H1 (cell line): ENCODE measurements around the gene ACTG1. TPM values are rescaled to one million over a fixed set of nuclear protein-coding genes. Genes with fewer than 3 reads are reported as not detected.
A peak's percentile ranks its signal among the peaks of the same experiment; 100 is the strongest.

Experiments
- CTCF ChIA-PET: fragments of 300-600 bp; sonication (Branson Sonifier 250); formaldehyde crosslinking; loops from one replicate; lab custom pipeline; 2021; ENCODE audit not compliant: partially characterized antibody; lab: Charles Lee
- POLR2A ChIA-PET: fragments of 300-600 bp; sonication (Branson Sonifier 250); formaldehyde crosslinking; loops from one replicate; lab custom pipeline; 2021; ENCODE audit warnings: inconsistent platforms; ENCODE audit not compliant: partially characterized antibody; lab: Charles Lee
- DNase-seq, 2 experiments: peaks; one replicate each; pipeline versions ENCODE4 v3.0.0 to v3.0.0-alpha.2; 2010 to 2022; ENCODE audit warnings: low spot score in 2 of 2, low read depth in 1 of 2, mixed read lengths in 1 of 2
- FAIRE-seq: peaks from 2 replicates; lab custom pipeline; 2011; peaks lifted over from hg19 to GRCh38; lab: Jason Lieb, UNC
- H2AFZ ChIP-seq: 2 replicates; pipeline ENCODE4 v1.8.1; 2012; ENCODE audit warnings: low read length, inconsistent platforms
- H2AK5ac ChIP-seq: 2 replicates; pipeline ENCODE4 v1.6.1; 2013; ENCODE audit warnings: low read depth, low read length
- H2BK120ac ChIP-seq: replicated peaks from 2 replicates; pipeline ENCODE3; 2013; ENCODE audit warnings: low read depth, low read length, inconsistent platforms
- H2BK12ac ChIP-seq: 2 replicates; pipeline ENCODE4 v1.6.1; 2013; ENCODE audit warnings: low read depth, low read length
- H2BK15ac ChIP-seq: 2 replicates; pipeline ENCODE4 v1.6.1; 2013; ENCODE audit warnings: low read length
- H2BK20ac ChIP-seq: 2 replicates; pipeline ENCODE4 v1.6.1; 2013; ENCODE audit warnings: low read length
- H2BK5ac ChIP-seq: 2 replicates; pipeline ENCODE4 v1.6.1; 2013; ENCODE audit warnings: low read depth, low read length
- H3K14ac ChIP-seq: 2 replicates; pipeline ENCODE4 v1.6.1; 2013; ENCODE audit warnings: inconsistent platforms; ENCODE audit not compliant: insufficient read length
- H3K18ac ChIP-seq: 2 replicates; pipeline ENCODE4 v1.6.1; 2013; ENCODE audit warnings: low read length; ENCODE audit errors: extremely low read depth
- H3K23ac ChIP-seq: 2 replicates; pipeline ENCODE4 v1.6.1; 2013; ENCODE audit warnings: inconsistent platforms; ENCODE audit not compliant: insufficient read length
- H3K23me2 ChIP-seq: 2 replicates; pipeline ENCODE4 v1.6.1; 2013; ENCODE audit warnings: low read depth, low read length
- H3K27ac ChIP-seq: 2 replicates; pipeline ENCODE4 v1.6.1; 2011; ENCODE audit warnings: low read depth, low read length, inconsistent platforms
- H3K27me3 ChIP-seq, 4 experiments: replicated peaks in 1 of 4; 1 replicate in 1 of 4; 2 replicates in 3 of 4; pipeline versions ENCODE4 v1.6.1 to v1.8.1; 2011 to 2013; ENCODE audit warnings: low read length in 3 of 4, mild to moderate bottlenecking in 3 of 4, inconsistent platforms in 2 of 4, mixed read lengths in 2 of 4, moderate library complexity in 1 of 4; ENCODE audit not compliant: control insufficient read depth in 3 of 4, insufficient read depth in 3 of 4; ENCODE audit errors: extremely low read depth in 1 of 4
- H3K36me3 ChIP-seq, 4 experiments: 2 replicates each; pipeline versions ENCODE4 v1.6.1 to v1.8.1; 2011 to 2013; ENCODE audit warnings: mild to moderate bottlenecking in 4 of 4, low read length in 3 of 4, moderate library complexity in 2 of 4, control low read depth in 1 of 4, inconsistent platforms in 1 of 4; ENCODE audit not compliant: insufficient read depth in 4 of 4, control insufficient read depth in 2 of 4
- H3K4ac ChIP-seq: replicated peaks from 2 replicates; pipeline ENCODE3; 2013; ENCODE audit warnings: low read length, low read depth, mixed read lengths, inconsistent platforms; ENCODE audit not compliant: insufficient read length
- H3K4me1 ChIP-seq, 4 experiments: replicated peaks in 1 of 4; 1 replicate in 1 of 4; 2 replicates in 3 of 4; pipeline versions ENCODE4 v1.6.1 to v1.8.1; 2011 to 2013; ENCODE audit warnings: low read length in 3 of 4, inconsistent platforms in 2 of 4, mixed read lengths in 1 of 4; ENCODE audit not compliant: insufficient read depth in 4 of 4, control insufficient read depth in 3 of 4
- H3K4me2 ChIP-seq, 2 experiments: 2 replicates each; pipeline versions ENCODE4 v1.6.1 to v1.8.1; 2011 to 2013; ENCODE audit warnings: low read depth in 2 of 2, low read length in 2 of 2, control low read depth in 1 of 2, inconsistent platforms in 1 of 2, mild to moderate bottlenecking in 1 of 2; ENCODE audit not compliant: insufficient read depth in 1 of 2
- H3K4me3 ChIP-seq, 4 experiments: fragments of 200-600, 300-600 bp in 1 of 4; sonication (generic), shearing (Covaris generic), sonication (Bioruptor Twin) in 1 of 4; 2 replicates each; pipeline versions ENCODE4 v1.5.1 to v1.8.1; 2011 to 2016; ENCODE audit warnings: low read length in 4 of 4, low read depth in 3 of 4, control low read depth in 2 of 4, inconsistent platforms in 2 of 4, mild to moderate bottlenecking in 2 of 4, mixed read lengths in 1 of 4, moderate library complexity in 1 of 4; ENCODE audit not compliant: insufficient read depth in 2 of 4; ENCODE audit errors: extremely low read depth in 1 of 4
- H3K56ac ChIP-seq: replicated peaks from 2 replicates; pipeline ENCODE3; 2013; ENCODE audit warnings: low read depth, mild to moderate bottlenecking, mixed read lengths, low read length, inconsistent platforms; ENCODE audit not compliant: insufficient read length
- H3K79me1 ChIP-seq: 2 replicates; pipeline ENCODE4 v1.6.1; 2013; ENCODE audit warnings: low read depth, low read length, control low read depth
- H3K79me2 ChIP-seq, 2 experiments: 2 replicates each; pipeline versions ENCODE4 v1.6.1 to v1.8.1; 2012 to 2013; ENCODE audit warnings: low read length in 2 of 2, mild to moderate bottlenecking in 2 of 2, inconsistent platforms in 1 of 2; ENCODE audit not compliant: insufficient read depth in 2 of 2, control insufficient read depth in 1 of 2
- H3K9ac ChIP-seq, 4 experiments: replicated peaks in 1 of 4; 1 replicate in 1 of 4; 2 replicates in 3 of 4; pipeline versions ENCODE4 v1.6.1 to v1.8.1; 2011 to 2013; ENCODE audit warnings: low read depth in 3 of 4, low read length in 3 of 4, control low read depth in 2 of 4, mild to moderate bottlenecking in 2 of 4, moderate library complexity in 2 of 4, inconsistent platforms in 1 of 4; ENCODE audit errors: extremely low read depth in 1 of 4
- H3K9me3 ChIP-seq, 2 experiments: 2 replicates each; pipeline versions ENCODE4 v1.6.1 to v1.8.1; 2012 to 2013; ENCODE audit warnings: mild to moderate bottlenecking in 2 of 2, moderate library complexity in 2 of 2, control low read depth in 1 of 2, inconsistent platforms in 1 of 2, low read depth in 1 of 2, low read length in 1 of 2, mixed read lengths in 1 of 2; ENCODE audit not compliant: insufficient read depth in 2 of 2
- H4K20me1 ChIP-seq, 2 experiments: replicated peaks in 1 of 2; 2 replicates each; pipeline versions ENCODE3 to v1.8.1; 2011 to 2013; ENCODE audit warnings: inconsistent platforms in 2 of 2, low read length in 2 of 2, mild to moderate bottlenecking in 1 of 2; ENCODE audit not compliant: insufficient read depth in 2 of 2, control insufficient read depth in 1 of 2
- H4K5ac ChIP-seq: 2 replicates; pipeline ENCODE4 v1.6.1; 2013; ENCODE audit warnings: low read length, low read depth, mixed read lengths, inconsistent platforms; ENCODE audit not compliant: insufficient read length
- H4K8ac ChIP-seq: 2 replicates; pipeline ENCODE4 v1.8.0; 2013; ENCODE audit warnings: mild to moderate bottlenecking, moderate library complexity, low read length, inconsistent platforms; ENCODE audit not compliant: insufficient read depth; ENCODE audit errors: extremely low read depth
- H4K91ac ChIP-seq: replicated peaks from 2 replicates; pipeline ENCODE3; 2013; ENCODE audit warnings: low read length, mixed read lengths, inconsistent platforms; ENCODE audit not compliant: insufficient read length
- EP300 ChIP-seq, 2 experiments: IDR thresholded peaks; 1 replicate in 1 of 2; 2 replicates in 1 of 2; pipeline ENCODE4 v1.6.1; 2011 to 2012; ENCODE audit warnings: low read depth in 2 of 2, low read length in 2 of 2, mild to moderate bottlenecking in 2 of 2, borderline replicate concordance in 1 of 2, inconsistent platforms in 1 of 2, moderate library complexity in 1 of 2
- JUN ChIP-seq: IDR thresholded peaks from 2 replicates; pipeline ENCODE4 v1.6.1; 2011; ENCODE audit warnings: low read depth, mild to moderate bottlenecking, improper control_type of control experiment, low read length
- RXRA ChIP-seq: IDR thresholded peaks from 2 replicates; pipeline ENCODE4 v1.6.1; 2011; ENCODE audit warnings: low read depth, mild to moderate bottlenecking, low read length, moderate library complexity; ENCODE audit not compliant: insufficient read depth
- SP1 ChIP-seq: IDR thresholded peaks from 2 replicates; pipeline ENCODE4 v1.6.1; 2011; ENCODE audit warnings: low read depth, low read length
- SRF ChIP-seq: IDR thresholded peaks from 2 replicates; pipeline ENCODE4 v1.6.1; 2011; ENCODE audit warnings: mild to moderate bottlenecking, low read depth, low read length, moderate library complexity
- TCF12 ChIP-seq: IDR thresholded peaks from 2 replicates; pipeline ENCODE4 v1.6.1; 2011; ENCODE audit warnings: low read depth, mild to moderate bottlenecking, low read length
- WGBS, 2 experiments: shearing (Covaris generic) in 1 of 2; methylation state at CpG; one replicate each; pipeline versions ENCODE4 v1.1.6 to v1.1.7; 2013 to 2015; ENCODE audit warnings: low lambda C conversion rate in 2 of 2, mixed read lengths in 2 of 2, inconsistent platforms in 1 of 2, low coverage in 1 of 2, missing lambda C conversion rate in 1 of 2; ENCODE audit not compliant: insufficient replicate concordance in 2 of 2, insufficient coverage in 1 of 2, insufficient read length in 1 of 2; ENCODE audit errors: extremely low coverage in 1 of 2, missing lambda C conversion rate in 1 of 2; 5-methylcytosine and 5-hydroxymethylcytosine counted together
- polyA plus RNA-seq, 7 experiments: library from polyadenylated mRNA; depleted of rRNA in 3 of 7; stranded (reverse) in 5 of 7; unstranded in 2 of 7; fragments of >200 nt in 5 of 7; fragments of 200-250 nt in 2 of 7; gene quantifications; 1 replicate in 5 of 7; 2 replicates in 1 of 7; 4 replicates in 1 of 7; pipeline versions ENCODE4 v1.2.1 to v1.2.3, GENCODE V29; 2011 to 2013; ENCODE audit warnings: missing spikeins in 2 of 7, mixed read lengths in 2 of 7
- total RNA-seq: library from RNA; stranded (reverse); fragmentation: NEBNext Ultra II Directional; extraction: Animal tissue kit (Norgen Biotek cat#: 25700); gene quantifications from 2 replicates; pipeline ENCODE4 v1.2.1, GENCODE V29; 2021
- TF ChIP-seq, protein P1 (sequence below): IDR thresholded peaks from 2 replicates; pipeline ENCODE4 v1.6.1; 2011; ENCODE audit warnings: low read length, improper control_type of control experiment

Gene ACTG1
- total and polyA plus RNA-seq, 2 of the 8 experiments (the other 6 are each of a cell fraction or from before 2014, with no cell fraction given) = 3,535 to 5,010 TPM

DNA sequence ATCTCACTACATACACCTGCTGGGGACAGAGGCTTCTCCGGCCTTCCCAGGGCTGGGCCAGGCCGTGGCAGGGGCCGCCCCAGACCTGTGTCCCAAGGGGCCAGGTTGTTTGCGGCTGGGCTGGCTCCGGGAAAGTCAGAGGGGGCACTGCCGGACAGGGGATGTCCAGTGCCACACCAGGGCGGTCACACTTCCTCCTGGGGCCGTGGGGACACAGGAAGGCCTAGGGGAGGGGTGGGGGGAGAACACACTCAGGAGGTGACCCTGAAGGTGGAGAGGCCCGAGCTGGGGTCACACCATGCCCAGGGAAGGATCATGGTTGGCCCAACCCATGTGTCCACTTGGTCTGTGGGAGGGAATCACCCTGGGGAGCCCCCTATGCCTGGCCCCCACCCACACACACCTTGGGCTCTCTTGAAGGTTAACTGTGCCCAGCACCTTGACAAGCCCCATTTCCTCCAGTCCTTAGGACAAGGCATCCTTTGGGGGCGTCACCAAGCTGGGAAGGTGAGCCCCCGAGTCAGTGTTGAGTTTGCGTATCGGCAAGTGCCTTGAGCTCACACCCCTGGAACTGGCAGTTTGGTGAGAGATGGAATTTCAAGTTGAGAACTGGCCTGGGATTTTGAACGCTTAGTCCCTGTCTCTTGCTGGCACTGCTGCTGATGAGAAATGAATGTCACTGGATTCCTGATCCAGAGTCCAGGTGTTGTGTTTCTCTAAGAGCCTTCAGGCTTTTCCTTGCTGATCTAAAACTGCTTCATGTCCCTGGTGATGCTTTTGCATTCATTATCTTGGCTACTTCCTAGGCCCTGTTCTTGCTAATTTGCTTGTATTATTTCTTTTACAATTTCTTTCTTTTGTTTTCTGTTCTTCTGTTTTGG, 7.7 kb upstream of the ACTG1 start:
- peak overlapping the region; percentile 78; the same call in 1 of the 2 replicates for H3K18ac ChIP-seq
- no peak overlapping the region for H4K91ac ChIP-seq
- H3K23ac ChIP-seq = no peak overlapping the region
- no peak overlapping the region for H3K56ac ChIP-seq
- H2BK5ac ChIP-seq = peak overlapping the region; percentile 16; the same call in 1 of the 2 replicates
- H3K14ac ChIP-seq = no peak overlapping the region
- DNase-seq (no peak), FAIRE-seq (no peak)
- no peak overlapping the region for H3K27ac ChIP-seq
- WGBS, 2 experiments = 76% methylated on average over 14 of the region's 14 CpGs; no CpG with 5 or more reads in 1 of the 2 experiments
- 0 out of 2 replicates have a peak, but pooled peaks cover 5% of the 10 kb centered on the region for H3K79me1 ChIP-seq
- H3K4me3 ChIP-seq = peak overlapping the region in 2 of 4 experiments; percentile 47 to 73; a peak in 4 of 8 replicates
- H3K4ac ChIP-seq = peak overlapping the region; percentile 59
- no peak overlapping the region for H2BK120ac ChIP-seq
- H2BK20ac ChIP-seq = no peak overlapping the region
- H3K4me2 ChIP-seq = peak overlapping the region; percentile 74 to 95
- POLR2A ChIA-PET = interaction anchor here (2.4 to 30.5 kb wide), 5 partner anchors 9 to 32 kb away, joined by 10 to 1004 read pairs (median 16); partner anchors contain the start of genes ACTG1, FAAP100 and FSCN2
- peaks cover 0 to 43% (median 27%) of the 10 kb centered on the region in 4 experiments; a peak in 5 of 7 replicates for H3K27me3 ChIP-seq
- peak overlapping the region; percentile 96; the same call in 1 of the 2 replicates for H2AK5ac ChIP-seq
- peaks cover 0 to 13% of the 10 kb centered on the region in 2 experiments; a peak in 2 of 4 replicates for H3K79me2 ChIP-seq
- H2BK15ac ChIP-seq = peak overlapping the region; percentile 72; the same call in 1 of the 2 replicates
- peaks cover 2 to 11% of the 10 kb centered on the region in 2 experiments for H4K20me1 ChIP-seq
- H3K9me3 ChIP-seq = no peaks in the 10 kb centered on the region
- H3K4me1 ChIP-seq = peaks cover 0 to 53% (median 30%) of the 10 kb centered on the region in 4 experiments; a peak in 6 of 7 replicates
- TF ChIP-seq RXRA = no peak
- no peak for TF ChIP-seq EP300 (IDR thresholded peaks at IDR 0.05; ENCODE audit: borderline replicate concordance in 1 of 2, low read depth in 2 of 2, low read length in 2 of 2)
- no peak for TF ChIP-seq TCF12
- no peak for TF ChIP-seq SP1
- TF ChIP-seq, protein P1, sequence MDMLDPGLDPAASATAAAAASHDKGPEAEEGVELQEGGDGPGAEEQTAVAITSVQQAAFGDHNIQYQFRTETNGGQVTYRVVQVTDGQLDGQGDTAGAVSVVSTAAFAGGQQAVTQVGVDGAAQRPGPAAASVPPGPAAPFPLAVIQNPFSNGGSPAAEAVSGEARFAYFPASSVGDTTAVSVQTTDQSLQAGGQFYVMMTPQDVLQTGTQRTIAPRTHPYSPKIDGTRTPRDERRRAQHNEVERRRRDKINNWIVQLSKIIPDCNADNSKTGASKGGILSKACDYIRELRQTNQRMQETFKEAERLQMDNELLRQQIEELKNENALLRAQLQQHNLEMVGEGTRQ = no peak
- no peak for TF ChIP-seq JUN
- TF ChIP-seq SRF = no peak
- peak overlapping the region; percentile 71; the same call in 1 of the 2 replicates for H4K8ac ChIP-seq
- CTCF ChIA-PET = interaction anchor here (1.5 to 5.2 kb wide), 4 partner anchors 17 to 118 kb away, joined by 3 to 33 read pairs (median 5); no protein-coding TSS in a partner anchor
- no peak overlapping the region for H4K5ac ChIP-seq
- H3K23me2 ChIP-seq = peaks cover 17% of the 10 kb centered on the region; the same call in 1 of the 2 replicates
- H2AFZ ChIP-seq = no peak overlapping the region
- no peak overlapping the region for H3K9ac ChIP-seq
- H2BK12ac ChIP-seq = no peak overlapping the region; the same call in 1 of the 2 replicates
- H3K36me3 ChIP-seq = no peaks in the 10 kb centered on the region
